BE2C (cell line): ENCODE results near the gene KCNIP4.

ENCODE experiments used
- DNase-seq: peaks from one replicate; pipeline ENCODE4 v3.0.0-alpha.2; 2020
- H3K27me3 ChIP-seq: fragments of 250-450 bp; sonication (Bioruptor Pico); 2 replicates; pipeline ENCODE4 v1.5.1; 2020; ENCODE audit warnings: mild to moderate bottlenecking
- H3K36me3 ChIP-seq: fragments of 250-450 bp; sonication (Bioruptor Pico); 2 replicates; pipeline ENCODE4 v1.5.1; 2020; ENCODE audit warnings: mild to moderate bottlenecking
- H3K4me1 ChIP-seq: fragments of 250-450 bp; sonication (Bioruptor Pico); 2 replicates; pipeline ENCODE4 v1.5.1; 2020
- H3K4me3 ChIP-seq: 2 replicates; pipeline ENCODE4 v1.5.1; 2011; ENCODE audit warnings: low read depth, low read length
- H3K9me3 ChIP-seq: fragments of 250-450 bp; sonication (Bioruptor Pico); 2 replicates; pipeline ENCODE4 v1.5.1; 2020
- CTCF ChIP-seq: IDR thresholded peaks from 2 replicates; pipeline ENCODE4 v1.5.1; 2012; ENCODE audit warnings: mild to moderate bottlenecking, low read depth, low read length

KCNIP4 gene

GRCh38 chr4:20878806-20879205, 1069.8 kb downstream of the KCNIP4 start:
- peak; percentile 30 for DNase-seq
- Histone ChIP-seq H3K4me3 (no peak overlapping the region), H3K27me3 (no peaks in the 10 kb centered on the region), H3K9me3 (no peaks in the 10 kb centered on the region), H3K36me3 (no peaks in the 10 kb centered on the region), H3K4me1 (peaks cover 4% of the 10 kb centered on the region)
- no peak for TF ChIP-seq CTCF

- Histone ChIP-seq H3K4me1 (no peaks in the 10 kb centered on the region), H3K4me3 (no peak overlapping the region), H3K9me3 (no peaks in the 10 kb centered on the region), H3K36me3 (no peaks in the 10 kb centered on the region), H3K27me3 (no peaks in the 10 kb centered on the region)
- DNase-seq = no peak
- no peak for TF ChIP-seq CTCF
These were observed 1078.1 kb downstream of the KCNIP4 start for GRCh38 chr4:20870436-20870835.

GRCh38 chr4:20868108-20868507, 1080.5 kb downstream of the KCNIP4 start:
- Histone ChIP-seq H3K27me3 (no peaks in the 10 kb centered on the region), H3K36me3 (no peaks in the 10 kb centered on the region), H3K4me3 (no peak overlapping the region), H3K4me1 (no peaks in the 10 kb centered on the region), H3K9me3 (no peaks in the 10 kb centered on the region)
- DNase-seq = no peak
- no peak for TF ChIP-seq CTCF

GRCh38 chr4:20860878-20861277, 1087.7 kb downstream of the KCNIP4 start:
- no peak for TF ChIP-seq CTCF
- Histone ChIP-seq H3K9me3 (no peaks in the 10 kb centered on the region), H3K4me3 (no peak overlapping the region), H3K27me3 (no peaks in the 10 kb centered on the region), H3K36me3 (no peaks in the 10 kb centered on the region), H3K4me1 (peaks cover 4% of the 10 kb centered on the region; the same call in 1 of the 2 replicates)
- no peak for DNase-seq

GRCh38 chr4:20859097-20859781, 1089.3 kb downstream of the KCNIP4 start:
- Histone ChIP-seq H3K4me3 (no peak overlapping the region), H3K9me3 (no peaks in the 10 kb centered on the region), H3K36me3 (no peaks in the 10 kb centered on the region), H3K4me1 (peaks cover 4% of the 10 kb centered on the region; the same call in 1 of the 2 replicates), H3K27me3 (no peaks in the 10 kb centered on the region)
- no peak for DNase-seq
- TF ChIP-seq CTCF = no peak

GRCh38 chr4:20857081-20857480, 1091.5 kb downstream of the KCNIP4 start:
- Histone ChIP-seq H3K4me1 (peaks cover 4% of the 10 kb centered on the region; the same call in 1 of the 2 replicates), H3K4me3 (no peak overlapping the region), H3K36me3 (no peaks in the 10 kb centered on the region), H3K27me3 (no peaks in the 10 kb centered on the region), H3K9me3 (no peaks in the 10 kb centered on the region)
- DNase-seq = no peak
- TF ChIP-seq CTCF = no peak
